Endothelial cell of umbilical vein (primary cell): Measurements from ENCODE around the gene GSTT4. TPM values are rescaled to one million over a fixed set of nuclear protein-coding genes. Genes with fewer than 3 reads are reported as not detected.

Source experiments
- BruUV-seq: library from RNA; stranded (reverse); fragments of 400-500 nt; replicated peaks from 2 replicates; lab custom pipeline; 2021; lab: Mats Ljungman, UMichigan
- CTCF ChIA-PET: fragments of 300-600, 350-600 bp; sonication (Branson Sonifier 250); formaldehyde crosslinking; loops from one replicate; lab custom pipeline; 2021; ENCODE audit warnings: antibody characterized with exemption, inconsistent platforms; lab: Charles Lee
- POLR2A ChIA-PET: fragments of 300-600, 350-600 bp; sonication (Branson Sonifier 250); formaldehyde crosslinking; loops from one replicate; lab custom pipeline; 2021; ENCODE audit warnings: antibody characterized with exemption, inconsistent platforms; lab: Charles Lee
- DNase-seq: peaks from one replicate; pipeline ENCODE4 v3.0.0-alpha.2; 2011; ENCODE audit warnings: low read depth, low spot score
- FAIRE-seq: peaks from 2 replicates; lab custom pipeline; 2011; peaks lifted over from hg19 to GRCh38; lab: Jason Lieb, UNC
- H2AFZ ChIP-seq: 2 replicates; pipeline ENCODE4 v1.6.0; 2012; ENCODE audit warnings: low read depth, low read length, control low read depth, inconsistent platforms
- H3K27ac ChIP-seq: 2 replicates; pipeline ENCODE4 v1.5.1; 2011; ENCODE audit warnings: low read depth, mild to moderate bottlenecking, control low read depth, low read length, moderate library complexity; ENCODE audit not compliant: insufficient read depth
- H3K27me3 ChIP-seq, 2 experiments: 2 replicates each; pipeline versions ENCODE4 v1.6.0 to v1.6.1; 2011; ENCODE audit warnings: low read length in 2 of 2, mixed read lengths in 1 of 2; ENCODE audit not compliant: control insufficient read depth in 2 of 2, insufficient read depth in 2 of 2
- H3K36me3 ChIP-seq, 2 experiments: 2 replicates in 1 of 2; 3 replicates in 1 of 2; pipeline ENCODE4 v1.5.1; 2011; ENCODE audit warnings: low read length in 2 of 2, mild to moderate bottlenecking in 1 of 2, moderate library complexity in 1 of 2; ENCODE audit not compliant: control insufficient read depth in 2 of 2, insufficient read depth in 2 of 2; ENCODE audit errors: extremely low read depth in 1 of 2
- H3K4me1 ChIP-seq: 3 replicates; pipeline ENCODE4 v1.5.1; 2011; ENCODE audit warnings: mild to moderate bottlenecking, low read length; ENCODE audit not compliant: control insufficient read depth, insufficient read depth; ENCODE audit errors: extremely low read depth
- H3K4me2 ChIP-seq: 2 replicates; pipeline ENCODE4 v1.6.1; 2011; ENCODE audit warnings: low read length, control low read depth, mixed read lengths; ENCODE audit not compliant: insufficient read depth
- H3K4me3 ChIP-seq, 3 experiments: fragments of 200-600 bp in 1 of 3; sonication (generic), shearing (Covaris generic) in 1 of 3; replicated peaks in 1 of 3; 2 replicates each; pipeline ENCODE4 v1.5.1; 2011 to 2016; ENCODE audit warnings: control low read depth in 3 of 3, low read length in 3 of 3, mild to moderate bottlenecking in 2 of 3, inconsistent platforms in 1 of 3, low read depth in 1 of 3, moderate library complexity in 1 of 3; ENCODE audit not compliant: insufficient read depth in 1 of 3
- H3K79me2 ChIP-seq: 2 replicates; pipeline ENCODE4 v1.6.0; 2012; ENCODE audit warnings: low read length, inconsistent platforms; ENCODE audit not compliant: control insufficient read depth, insufficient read depth
- H3K9ac ChIP-seq: replicated peaks from 2 replicates; pipeline ENCODE3; 2011; ENCODE audit warnings: low read length, control low read depth; ENCODE audit not compliant: insufficient read depth; ENCODE audit errors: extremely low read depth
- H3K9me1 ChIP-seq: replicated peaks from 3 replicates; pipeline ENCODE4 v1.6.0; 2011; ENCODE audit warnings: mild to moderate bottlenecking, low read length; ENCODE audit not compliant: control insufficient read depth, insufficient read depth; ENCODE audit errors: extremely low read depth
- H3K9me3 ChIP-seq: replicated peaks from 2 replicates; pipeline ENCODE4 v1.5.1; 2012; ENCODE audit warnings: low read length, inconsistent platforms; ENCODE audit not compliant: control insufficient read depth, insufficient read depth
- H4K20me1 ChIP-seq: replicated peaks from 2 replicates; pipeline ENCODE3; 2011; ENCODE audit warnings: mild to moderate bottlenecking, low read length; ENCODE audit not compliant: control insufficient read depth, insufficient read depth; ENCODE audit errors: extremely low read depth
- CTCF ChIP-seq, 2 donors: IDR thresholded peaks; 1 replicate in 1 of 2; 2 replicates in 1 of 2; pipeline ENCODE4 v1.5.1; 2011; ENCODE audit warnings: low read length in 2 of 2, mild to moderate bottlenecking in 2 of 2, moderate library complexity in 2 of 2, control low read depth in 1 of 2, inconsistent platforms in 1 of 2, low read depth in 1 of 2; ENCODE audit not compliant: insufficient read depth in 1 of 2; ENCODE audit errors: extremely low read depth in 1 of 2
- EZH2 ChIP-seq: IDR thresholded peaks from 2 replicates; pipeline ENCODE4 v1.6.1; 2012; ENCODE audit warnings: borderline replicate concordance, low read depth, mild to moderate bottlenecking, moderate library complexity, low read length, inconsistent platforms; ENCODE audit not compliant: severe bottlenecking
- FOS ChIP-seq: IDR thresholded peaks from 2 replicates; pipeline ENCODE4 v1.6.1; 2011; ENCODE audit warnings: mild to moderate bottlenecking, low read length, moderate library complexity, borderline replicate concordance; ENCODE audit not compliant: insufficient read depth
- GATA2 ChIP-seq: IDR thresholded peaks from 2 replicates; pipeline ENCODE4 v1.7.0; 2011; ENCODE audit warnings: low read depth, mild to moderate bottlenecking, moderate library complexity, mixed read lengths, low read length; ENCODE audit not compliant: insufficient read length, insufficient read depth
- JUN ChIP-seq: IDR thresholded peaks from 2 replicates; pipeline ENCODE4 v1.6.1; 2011; ENCODE audit warnings: borderline replicate concordance, low read depth; ENCODE audit not compliant: insufficient read length, insufficient read depth
- MAX ChIP-seq: IDR thresholded peaks from 2 replicates; pipeline ENCODE4 v1.6.1; 2011; ENCODE audit not compliant: insufficient read depth, insufficient read length
- POLR2A ChIP-seq: IDR thresholded peaks from 2 replicates; pipeline ENCODE4 v1.6.1; 2012; ENCODE audit warnings: low read depth, mild to moderate bottlenecking, control low read depth, low read length
- POLR2AphosphoS5 ChIP-seq: IDR thresholded peaks from 2 replicates; pipeline ENCODE4 v1.6.1; 2012; ENCODE audit warnings: low read depth, mild to moderate bottlenecking, control low read depth, low read length, moderate library complexity; ENCODE audit not compliant: insufficient read depth
- dilution Hi-C: fragments of 300-500 bp; cut with MboI; formaldehyde crosslinking; loops from one replicate; pipeline ENCODE4 v1.15.0; 2019; ENCODE audit warnings: low sequenced_read_pairs; ENCODE audit not compliant: extremely low pct_ligation_motif_present
- intact Hi-C: fragments of 100-400 bp; cut with micrococcal nuclease; formaldehyde crosslinking; loops from one replicate; pipeline ENCODE4 v1.10.0; 2022
- polyA plus RNA-seq, 4 experiments: library from polyadenylated mRNA; depleted of rRNA in 3 of 4; stranded (reverse) in 3 of 4; unstranded in 1 of 4; fragments of >200 nt; gene quantifications; 2 replicates each; pipeline versions ENCODE4 v1.2.1 to v1.2.3, GENCODE V29; 2011 to 2012; ENCODE audit warnings: missing spikeins in 1 of 4
- total RNA-seq: library from RNA; stranded (reverse); gene quantifications from 2 replicates; pipeline ENCODE4 v1.2.3, GENCODE V29; 2021

GSTT4 gene
- total and polyA plus RNA-seq, 2 donors (not counting 3 experiments of a cell fraction or from before 2014, with no cell fraction given), result not detected

GRCh38 chr22:24011735-24012068 lies 6.4 kb upstream of the GSTT4 start:
- Histone ChIP-seq H3K4me3 (peak overlapping the region; percentile 78 to 93 (median 88)), H3K27ac (peak overlapping the region; percentile 46), H3K9me3 (no peaks in the 10 kb centered on the region), H3K4me2 (peak overlapping the region; percentile 78), H2AFZ (peak overlapping the region; percentile 81), H3K9ac (peak overlapping the region; percentile 77), H3K27me3 (no peaks in the 10 kb centered on the region), H3K9me1 (no peaks in the 10 kb centered on the region), H4K20me1 (no peaks in the 10 kb centered on the region), H3K36me3 (no peaks in the 10 kb centered on the region), H3K79me2 (peaks cover 34% of the 10 kb centered on the region), H3K4me1 (peaks cover 5% of the 10 kb centered on the region)
- POLR2A ChIA-PET, result no interaction called here
- TF ChIP-seq FOS, result no peak
- no peak for TF ChIP-seq MAX
- no peak for TF ChIP-seq POLR2A
- no peak for TF ChIP-seq EZH2
- no peak for TF ChIP-seq JUN
- no peak for TF ChIP-seq GATA2
- no peak for TF ChIP-seq POLR2AphosphoS5
- no peak for TF ChIP-seq CTCF (IDR thresholded peaks at IDR 0.05; ENCODE audit: extremely low read depth in 1 of 2, insufficient read depth in 1 of 2, low read depth in 1 of 2, low read length in 2 of 2)
- dilution Hi-C loops (no loop called here), intact Hi-C loops (loop anchor here (1.0 to 5.0 kb wide), 2 partner anchors 49 to 146 kb away; no protein-coding TSS in a partner anchor)
- CTCF ChIA-PET, result interaction anchor here (0.7 to 1.1 kb wide), 3 partner anchors 34 to 163 kb away, joined by 3 to 4 read pairs (median 3); no protein-coding TSS in a partner anchor
- no peak for DNase-seq
- FAIRE-seq, result peak; percentile 47
- no TSS peak for BruUV-seq
